GM06990 (cell line): ENCODE measurements around the gene PPARG.
"Not testable (repeated sequence)": the region's sequence is repeated elsewhere in the genome, so short reads cannot be mapped to it uniquely, and the experiment has no call there.

ENCODE experiments used
- DNase-seq: peaks from one replicate; pipeline ENCODE4 v3.0.0-alpha.2; 2011; ENCODE audit not compliant: insufficient read length; ENCODE audit errors: extremely low read depth
- H3K27me3 ChIP-seq: replicated peaks from 2 replicates; pipeline ENCODE4 v1.6.0; 2011; ENCODE audit warnings: low read length; ENCODE audit not compliant: control insufficient read depth, insufficient read depth
- H3K36me3 ChIP-seq: 2 replicates; pipeline ENCODE4 v1.5.1; 2011; ENCODE audit warnings: low read length; ENCODE audit not compliant: control insufficient read depth, insufficient read depth
- H3K4me3 ChIP-seq: replicated peaks from 2 replicates; pipeline ENCODE4 v1.5.1; 2011; ENCODE audit warnings: low read depth, mild to moderate bottlenecking, control low read depth, low read length
- CTCF ChIP-seq: IDR thresholded peaks from 2 replicates; pipeline ENCODE4 v1.5.1; 2011; ENCODE audit warnings: low read length, control low read depth, mild to moderate bottlenecking, inconsistent platforms; ENCODE audit not compliant: insufficient read depth, poor library complexity, severe bottlenecking

The PPARG gene

GRCh38 chr3:12273045-12273695 is 15.7 kb upstream of the PPARG start:
- Histone ChIP-seq H3K27me3 (no peaks in the 10 kb centered on the region), H3K36me3 (no peaks in the 10 kb centered on the region), H3K4me3 (no peak overlapping the region)
- TF ChIP-seq CTCF: no peak
- peak; percentile 39 for DNase-seq

- no peak overlapping the region for H3K4me3 ChIP-seq
- no peak for DNase-seq
- no peaks in the 10 kb centered on the region for H3K36me3 ChIP-seq
- H3K27me3 ChIP-seq: no peaks in the 10 kb centered on the region
- TF ChIP-seq CTCF: no peak
Observed at GRCh38 chr3:12275974-12276650, 12.8 kb upstream of the PPARG start.

GRCh38 chr3:12276827-12277226 is 12.0 kb upstream of the PPARG start:
- not testable (repeated sequence) for DNase-seq, H3K4me3 ChIP-seq, H3K36me3 ChIP-seq, H3K27me3 ChIP-seq

- no peak for TF ChIP-seq CTCF
- DNase-seq: no peak
- no peak overlapping the region for H3K4me3 ChIP-seq
Observed at GRCh38 chr3:12278566-12278965, 10.3 kb upstream of the PPARG start.

GRCh38 chr3:12279591-12280326 is 9.1 kb upstream of the PPARG start:
- H3K36me3 ChIP-seq: no peaks in the 10 kb centered on the region
- DNase-seq: no peak
- TF ChIP-seq CTCF: no peak
- H3K27me3 ChIP-seq: no peaks in the 10 kb centered on the region
- H3K4me3 ChIP-seq: no peak overlapping the region

More at GRCh38 chr3:12278566-12278965, 10.3 kb upstream of the PPARG start:
- no peaks in the 10 kb centered on the region for H3K27me3 ChIP-seq
- H3K36me3 ChIP-seq: no peaks in the 10 kb centered on the region

GRCh38 chr3:12280357-12280806 is 8.5 kb upstream of the PPARG start:
- no peaks in the 10 kb centered on the region for H3K27me3 ChIP-seq
- no peak for TF ChIP-seq CTCF
- DNase-seq: no peak

More at GRCh38 chr3:12280357-12280806, 8.5 kb upstream of the PPARG start:
- Histone ChIP-seq H3K36me3 (no peaks in the 10 kb centered on the region), H3K4me3 (no peak overlapping the region)
